AG09319 (cell line): Measurements from ENCODE around the gene RAB33A.

Experiments used
- DNase-seq: peaks from one replicate; pipeline ENCODE4 v3.0.0-alpha.2; 2010; ENCODE audit warnings: low read depth; ENCODE audit errors: extremely low read depth
- CTCF ChIP-seq: IDR thresholded peaks from 2 replicates; pipeline ENCODE4 v1.5.1; 2011; ENCODE audit warnings: low read depth, mild to moderate bottlenecking, inconsistent platforms, low read length, moderate library complexity

RAB33A gene

GRCh38 chrX:130172127-130172845 is 524 bp downstream of the RAB33A start:
- no peak for DNase-seq
- TF ChIP-seq CTCF = no peak

- peak; percentile 64 for DNase-seq
These were observed 1.6 kb downstream of the RAB33A start for GRCh38 chrX:130173190-130173895.

GRCh38 chrX:130174045-130174704 is 2.4 kb downstream of the RAB33A start:
- DNase-seq = peak; percentile 38
- TF ChIP-seq CTCF = no peak

More at GRCh38 chrX:130173190-130173895, 1.6 kb downstream of the RAB33A start:
- no peak for TF ChIP-seq CTCF

GRCh38 chrX:130174937-130175336 is 3.2 kb downstream of the RAB33A start:
- no peak for TF ChIP-seq CTCF

GRCh38 chrX:130176354-130176776 is 4.6 kb downstream of the RAB33A start:
- DNase-seq = no peak
- no peak for TF ChIP-seq CTCF

More at GRCh38 chrX:130174937-130175336, 3.2 kb downstream of the RAB33A start:
- no peak for DNase-seq

GRCh38 chrX:130176942-130177341 is 5.2 kb downstream of the RAB33A start:
- TF ChIP-seq CTCF = no peak
- no peak for DNase-seq

GRCh38 chrX:130179170-130179569 is 7.4 kb downstream of the RAB33A start:
- no peak for DNase-seq
- TF ChIP-seq CTCF = no peak
